Measurements from ENCODE around the gene ELOVL1. TPM values are rescaled to one million over a fixed set of nuclear protein-coding genes. Genes with fewer than 3 reads are reported as not detected.

The ELOVL1 gene
- total RNA-seq, 1 donor from 2014 or later, result 40.3 TPM

DNA sequence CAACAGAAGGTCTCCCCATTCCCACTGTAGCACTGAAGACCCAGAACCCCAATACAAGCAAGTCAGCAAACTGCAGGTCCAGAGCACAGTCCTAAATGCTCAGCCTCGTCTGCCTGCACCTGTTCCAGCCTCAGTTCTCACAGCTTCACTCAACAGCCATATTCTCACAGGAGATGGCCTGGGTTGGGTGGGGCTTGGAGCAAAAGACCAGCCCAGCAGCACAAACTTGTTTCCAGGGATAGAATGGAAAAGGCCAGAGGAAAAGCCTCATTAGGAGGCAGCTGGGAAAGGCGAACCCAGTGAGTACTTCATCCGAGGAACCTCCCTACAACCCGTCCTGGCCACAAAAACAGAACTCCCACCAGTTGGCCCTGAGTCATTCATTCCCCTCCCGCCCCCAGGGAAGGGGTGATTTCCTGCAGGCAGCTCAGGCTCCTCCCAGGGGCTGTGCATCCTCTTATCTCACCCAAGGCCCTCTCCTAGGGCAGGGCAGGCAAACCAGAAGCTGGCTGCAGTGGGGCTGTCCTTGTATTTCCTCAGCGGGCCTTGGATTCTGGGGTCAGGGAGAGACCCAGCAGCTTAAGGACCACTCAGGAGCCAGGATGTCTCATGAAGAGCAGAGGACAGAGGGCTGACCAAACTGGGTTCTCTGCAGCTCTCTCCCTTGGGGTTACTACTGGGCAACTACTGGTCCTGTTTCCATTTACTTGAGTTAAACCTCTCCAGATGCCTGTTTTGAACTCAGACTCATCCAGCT lies 37.6 kb downstream of the ELOVL1 start:
- Mint-ChIP-seq H3K4me1 (peaks cover 3% of the 10 kb centered on the region), H3K27ac (no peak overlapping the region), H3K36me3 (peaks cover 2% of the 10 kb centered on the region), H3K4me3 (no peak overlapping the region), H3K9me3 (peaks cover 24% of the 10 kb centered on the region), H3K27me3 (ENCODE audit: low read depth) (no peaks in the 10 kb centered on the region)
- TF ChIP-seq, protein P1, sequence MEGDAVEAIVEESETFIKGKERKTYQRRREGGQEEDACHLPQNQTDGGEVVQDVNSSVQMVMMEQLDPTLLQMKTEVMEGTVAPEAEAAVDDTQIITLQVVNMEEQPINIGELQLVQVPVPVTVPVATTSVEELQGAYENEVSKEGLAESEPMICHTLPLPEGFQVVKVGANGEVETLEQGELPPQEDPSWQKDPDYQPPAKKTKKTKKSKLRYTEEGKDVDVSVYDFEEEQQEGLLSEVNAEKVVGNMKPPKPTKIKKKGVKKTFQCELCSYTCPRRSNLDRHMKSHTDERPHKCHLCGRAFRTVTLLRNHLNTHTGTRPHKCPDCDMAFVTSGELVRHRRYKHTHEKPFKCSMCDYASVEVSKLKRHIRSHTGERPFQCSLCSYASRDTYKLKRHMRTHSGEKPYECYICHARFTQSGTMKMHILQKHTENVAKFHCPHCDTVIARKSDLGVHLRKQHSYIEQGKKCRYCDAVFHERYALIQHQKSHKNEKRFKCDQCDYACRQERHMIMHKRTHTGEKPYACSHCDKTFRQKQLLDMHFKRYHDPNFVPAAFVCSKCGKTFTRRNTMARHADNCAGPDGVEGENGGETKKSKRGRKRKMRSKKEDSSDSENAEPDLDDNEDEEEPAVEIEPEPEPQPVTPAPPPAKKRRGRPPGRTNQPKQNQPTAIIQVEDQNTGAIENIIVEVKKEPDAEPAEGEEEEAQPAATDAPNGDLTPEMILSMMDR (IDR thresholded peaks at IDR 0.05; ENCODE audit: unreplicated experiment), result no peak
- DNase-seq (ENCODE audit: low spot score in 2 of 2, unreplicated experiment in 2 of 2), result no peak

DNA sequence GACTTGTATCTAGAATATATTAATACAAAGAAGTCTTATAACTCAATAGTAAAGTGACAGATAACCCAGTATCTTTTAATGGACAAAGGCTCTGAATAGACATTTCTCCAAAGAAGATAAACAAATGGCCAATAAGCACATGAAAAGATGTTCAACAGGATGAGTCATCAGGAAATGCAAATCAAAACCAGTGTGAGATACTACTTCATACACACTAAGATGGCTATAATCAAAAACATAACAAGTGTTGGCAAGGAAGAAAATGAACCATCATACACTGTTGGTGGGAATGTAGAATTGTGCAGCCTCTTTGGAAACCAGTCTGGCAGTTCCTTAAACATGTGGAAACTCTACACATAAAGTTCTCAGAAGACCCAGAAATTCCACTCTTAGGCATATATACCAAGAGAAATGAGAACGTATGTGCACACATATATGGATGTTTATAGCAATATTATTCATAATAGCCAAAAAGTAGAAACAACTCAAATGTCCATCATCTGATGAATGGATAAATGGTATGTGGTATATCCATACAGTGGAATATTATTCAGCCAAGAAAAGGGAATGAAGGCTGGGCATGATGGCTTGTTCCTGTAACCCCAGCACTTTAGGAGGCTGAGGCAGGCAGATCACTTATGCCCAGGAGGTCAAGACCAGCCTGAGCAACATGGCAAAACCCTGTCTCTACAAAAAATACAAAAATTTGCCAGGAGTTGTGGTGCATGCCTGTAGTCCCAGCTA lies 40.1 kb downstream of the ELOVL1 start:
- H3K27ac Mint-ChIP-seq, result no peak overlapping the region
- TF ChIP-seq, protein P1 (IDR thresholded peaks at IDR 0.05; ENCODE audit: unreplicated experiment), result no peak
- no peak overlapping the region for H3K4me3 Mint-ChIP-seq
- peaks cover 2% of the 10 kb centered on the region for H3K36me3 Mint-ChIP-seq
- no peaks in the 10 kb centered on the region for H3K27me3 Mint-ChIP-seq (ENCODE audit: low read depth)
- peaks cover 3% of the 10 kb centered on the region for H3K4me1 Mint-ChIP-seq
- DNase-seq (ENCODE audit: low spot score in 2 of 2, unreplicated experiment in 2 of 2), result no peak
- H3K9me3 Mint-ChIP-seq, result peaks cover 36% of the 10 kb centered on the region

DNA sequence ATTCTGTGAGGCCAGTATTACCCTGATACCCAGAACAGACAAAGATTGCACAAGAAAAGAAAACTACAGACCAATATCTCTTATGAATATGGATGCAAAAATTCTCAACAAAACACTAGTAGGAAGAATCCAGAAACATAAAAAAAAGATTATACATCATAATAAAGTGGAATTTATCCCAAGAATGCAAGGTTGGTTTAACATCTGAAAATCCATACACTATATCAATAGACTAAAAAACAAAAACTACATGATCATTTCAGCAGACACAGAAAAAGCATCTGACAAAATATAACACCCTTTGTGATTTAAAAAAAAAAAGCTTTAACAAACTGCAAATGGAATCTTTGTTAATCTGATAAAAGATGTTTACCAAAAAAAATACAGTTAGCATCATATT lies 42.4 kb downstream of the ELOVL1 start:
- no peaks in the 10 kb centered on the region for H3K27me3 Mint-ChIP-seq (ENCODE audit: low read depth)
- TF ChIP-seq, protein P1 (IDR thresholded peaks at IDR 0.05; ENCODE audit: unreplicated experiment), result no peak
- H3K4me3 Mint-ChIP-seq, result no peak overlapping the region
- H3K9me3 Mint-ChIP-seq, result peaks cover 36% of the 10 kb centered on the region
- DNase-seq (ENCODE audit: low spot score in 2 of 2, unreplicated experiment in 2 of 2), result no peak
- H3K4me1 Mint-ChIP-seq, result peaks cover 3% of the 10 kb centered on the region
- no peak overlapping the region for H3K27ac Mint-ChIP-seq
- H3K36me3 Mint-ChIP-seq, result peaks cover 2% of the 10 kb centered on the region

DNA sequence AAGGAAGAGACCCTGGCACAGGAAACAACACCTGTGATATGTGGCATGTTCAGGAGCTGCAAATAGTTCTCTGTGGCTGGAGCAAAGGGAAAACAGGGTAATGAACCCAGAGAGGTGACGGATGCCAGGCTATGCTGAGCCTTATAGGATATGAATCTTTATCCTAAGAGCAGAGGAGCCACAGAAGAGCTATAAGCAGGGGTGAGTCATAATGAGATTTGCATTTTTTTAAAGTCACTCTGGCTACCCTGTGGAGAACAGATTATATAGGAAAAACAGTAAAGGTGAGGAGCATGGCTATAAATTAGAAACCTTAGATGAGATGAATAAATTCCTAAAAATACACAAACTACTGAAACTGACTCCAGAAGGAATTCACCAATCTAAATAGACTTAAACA lies 43.0 kb downstream of the ELOVL1 start:
- H3K9me3 Mint-ChIP-seq, result peaks cover 36% of the 10 kb centered on the region
- H3K27ac Mint-ChIP-seq, result no peak overlapping the region
- peaks cover 2% of the 10 kb centered on the region for H3K36me3 Mint-ChIP-seq
- DNase-seq (ENCODE audit: low spot score in 2 of 2, unreplicated experiment in 2 of 2), result no peak
- H3K27me3 Mint-ChIP-seq (ENCODE audit: low read depth), result no peaks in the 10 kb centered on the region
- no peak overlapping the region for H3K4me3 Mint-ChIP-seq
- H3K4me1 Mint-ChIP-seq, result peaks cover under 1% of the 10 kb centered on the region
- TF ChIP-seq, protein P1 (IDR thresholded peaks at IDR 0.05; ENCODE audit: unreplicated experiment), result no peak

DNA sequence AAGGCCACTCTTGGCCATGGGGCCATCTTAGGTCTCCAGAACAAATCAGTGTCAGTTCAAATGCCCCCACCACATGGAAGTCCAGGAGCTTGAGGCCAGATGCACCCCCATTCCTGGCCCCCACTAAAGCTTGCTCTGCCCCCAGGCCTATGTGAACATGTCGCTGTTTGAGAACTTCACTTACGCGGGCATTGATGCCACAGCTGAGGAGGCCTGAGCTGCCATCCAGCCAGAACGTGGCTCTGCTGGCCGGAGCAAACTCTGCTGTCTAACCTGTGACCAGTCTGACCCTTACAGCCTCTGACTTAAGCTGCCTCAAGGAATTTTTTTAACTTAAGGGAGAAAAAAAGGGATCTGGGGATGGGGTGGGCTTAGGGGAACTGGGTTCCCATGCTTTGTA lies 45.3 kb downstream of the ELOVL1 start:
- H3K9me3 Mint-ChIP-seq, result peaks cover 26% of the 10 kb centered on the region
- no peak overlapping the region for H3K4me3 Mint-ChIP-seq
- no peaks in the 10 kb centered on the region for H3K27me3 Mint-ChIP-seq (ENCODE audit: low read depth)
- no peaks in the 10 kb centered on the region for H3K4me1 Mint-ChIP-seq
- H3K36me3 Mint-ChIP-seq, result peaks cover 2% of the 10 kb centered on the region
- DNase-seq (ENCODE audit: low spot score in 2 of 2, unreplicated experiment in 2 of 2), result no peak
- TF ChIP-seq, protein P1 (IDR thresholded peaks at IDR 0.05; ENCODE audit: unreplicated experiment), result no peak
- no peak overlapping the region for H3K27ac Mint-ChIP-seq

Data from mesothelial cell of epicardium (in vitro differentiated cells).